ENCODE data around the gene NCAM2. TPM values are rescaled to one million over a fixed set of nuclear protein-coding genes. Genes with fewer than 3 reads are reported as not detected.

Gene NCAM2
- total RNA-seq, 1 experiment from 2014 or later: not detected

DNA sequence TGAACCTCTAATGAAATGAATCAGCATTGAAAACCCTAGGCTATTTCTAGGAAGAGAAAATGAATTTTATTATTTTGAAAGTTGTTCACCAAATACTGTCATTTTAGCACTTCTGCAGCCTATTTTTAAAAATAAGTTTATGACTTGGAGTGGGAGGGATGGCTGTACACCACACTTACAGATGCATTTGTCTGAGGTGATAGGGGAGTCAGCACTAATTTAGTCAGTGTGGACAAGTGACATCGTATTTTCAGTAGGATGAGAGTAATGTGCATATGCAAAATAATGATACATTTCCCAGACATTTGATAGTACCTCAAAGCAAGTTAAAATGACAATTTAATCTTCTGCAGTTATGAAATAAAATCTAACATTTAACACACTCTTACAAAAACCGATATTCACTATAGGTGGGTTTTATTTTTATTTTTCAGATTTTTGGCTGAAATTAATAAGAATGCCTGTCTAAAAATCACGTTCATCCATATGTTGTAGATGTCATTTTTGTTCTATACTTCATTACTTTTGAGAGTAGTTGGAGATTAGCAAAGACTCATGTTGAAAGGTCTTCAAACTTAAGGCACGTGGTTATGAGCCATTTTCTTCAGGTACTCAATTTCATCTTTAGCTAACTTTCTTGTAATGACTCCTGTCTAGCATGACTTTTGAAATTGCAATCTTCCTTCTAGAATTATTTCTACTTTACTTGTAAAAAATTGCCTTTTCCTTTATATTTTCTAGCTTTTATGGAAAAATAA is 186.7 kb downstream of the NCAM2 start:
- ChIA-PET POLR2A (no interaction called here), RAD21 (ENCODE audit: low non-redundant PET in 1 of 2, low total read pairs in 2 of 2, uncharacterized antibody in 2 of 2, unreplicated experiment in 2 of 2) (no interaction called here)
- ATAC-seq: no peak

More for the DNA sequence above, 186.7 kb downstream of the NCAM2 start:
- no peaks in the 10 kb centered on the region for H3K27me3 ChIP-seq (ENCODE audit: insufficient read depth, low read length)
- CTCF ChIA-PET: no interaction called here
- no TSS peak for BruUV-seq (replicated peaks)
- peaks cover 9 to 20% of the 10 kb centered on the region in 2 experiments; a peak in 2 of 4 replicates for H3K9me3 ChIP-seq (ENCODE audit: control insufficient read depth in 1 of 2, insufficient read depth in 1 of 2, low read depth in 1 of 2, low read length in 2 of 2)
- no peaks in the 10 kb centered on the region for H3K9me2 ChIP-seq (ENCODE audit: insufficient read depth)
- no peak overlapping the region for H3K4me2 ChIP-seq (ENCODE audit: low read length)
- H3K4me3 ChIP-seq (replicated peaks in 1 of 2; ENCODE audit: low read depth in 1 of 2, low read length in 2 of 2): no peak overlapping the region
- H2AFZ ChIP-seq (ENCODE audit: low read depth, low read length, poor library complexity, severe bottlenecking): no peak overlapping the region
- no peak overlapping the region for H3K27ac ChIP-seq (ENCODE audit: low read depth, low read length)
- no peaks in the 10 kb centered on the region for H3K36me3 ChIP-seq (ENCODE audit: control insufficient read depth in 1 of 2, insufficient read depth in 2 of 2, low read length in 2 of 2)
- DNase-seq (ENCODE audit: low read depth, low spot score): no peak
- no peaks in the 10 kb centered on the region for H3K79me2 ChIP-seq (ENCODE audit: insufficient read depth, low read length)
- no peaks in the 10 kb centered on the region for H3K4me1 ChIP-seq (ENCODE audit: control insufficient read depth in 1 of 2, insufficient read depth in 2 of 2, low read length in 2 of 2)
- TF ChIP-seq RAD21 (IDR thresholded peaks at IDR 0.05; ENCODE audit: low read depth): no peak
- no peak for TF ChIP-seq SIN3A (IDR thresholded peaks at IDR 0.05; ENCODE audit: low read depth)
- TF ChIP-seq EZH2phosphoT487 (IDR thresholded peaks at IDR 0.05; ENCODE audit: borderline replicate concordance): no peak
- no peak for TF ChIP-seq CEBPB (IDR thresholded peaks at IDR 0.05; ENCODE audit: low read depth)
- TF ChIP-seq, protein P1, sequence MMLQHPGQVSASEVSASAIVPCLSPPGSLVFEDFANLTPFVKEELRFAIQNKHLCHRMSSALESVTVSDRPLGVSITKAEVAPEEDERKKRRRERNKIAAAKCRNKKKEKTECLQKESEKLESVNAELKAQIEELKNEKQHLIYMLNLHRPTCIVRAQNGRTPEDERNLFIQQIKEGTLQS (IDR thresholded peaks at IDR 0.05): no peak
- no peak for TF ChIP-seq ZNF274 (IDR thresholded peaks at IDR 0.05; ENCODE audit: low read depth, low read length)
- no peak for TF ChIP-seq FOSL1 (IDR thresholded peaks at IDR 0.05; ENCODE audit: low read depth)
- TF ChIP-seq YY1 (IDR thresholded peaks at IDR 0.05; ENCODE audit: extremely low read depth, insufficient replicate concordance, low read depth, low read length): no peak
- TF ChIP-seq, protein P2, sequence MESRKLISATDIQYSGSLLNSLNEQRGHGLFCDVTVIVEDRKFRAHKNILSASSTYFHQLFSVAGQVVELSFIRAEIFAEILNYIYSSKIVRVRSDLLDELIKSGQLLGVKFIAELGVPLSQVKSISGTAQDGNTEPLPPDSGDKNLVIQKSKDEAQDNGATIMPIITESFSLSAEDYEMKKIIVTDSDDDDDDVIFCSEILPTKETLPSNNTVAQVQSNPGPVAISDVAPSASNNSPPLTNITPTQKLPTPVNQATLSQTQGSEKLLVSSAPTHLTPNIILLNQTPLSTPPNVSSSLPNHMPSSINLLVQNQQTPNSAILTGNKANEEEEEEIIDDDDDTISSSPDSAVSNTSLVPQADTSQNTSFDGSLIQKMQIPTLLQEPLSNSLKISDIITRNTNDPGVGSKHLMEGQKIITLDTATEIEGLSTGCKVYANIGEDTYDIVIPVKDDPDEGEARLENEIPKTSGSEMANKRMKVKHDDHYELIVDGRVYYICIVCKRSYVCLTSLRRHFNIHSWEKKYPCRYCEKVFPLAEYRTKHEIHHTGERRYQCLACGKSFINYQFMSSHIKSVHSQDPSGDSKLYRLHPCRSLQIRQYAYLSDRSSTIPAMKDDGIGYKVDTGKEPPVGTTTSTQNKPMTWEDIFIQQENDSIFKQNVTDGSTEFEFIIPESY (IDR thresholded peaks at IDR 0.05; ENCODE audit: extremely low read depth, insufficient replicate concordance, low read length): no peak
- no peak for TF ChIP-seq TCF7L2 (IDR thresholded peaks at IDR 0.05; ENCODE audit: borderline replicate concordance, extremely low read depth, insufficient read depth, insufficient read length)
- H4K20me1 ChIP-seq (ENCODE audit: insufficient read depth): no peaks in the 10 kb centered on the region
- H3K9ac ChIP-seq (ENCODE audit: low read length): no peak overlapping the region
- intact Hi-C loops (cut with micrococcal nuclease): no loop called here

All from HCT116 (cell line).